Esophagus squamous epithelium (tissue), 4 donors: Measurements from ENCODE around the gene UBTD1.

Experiments
- POLR2A ChIP-seq, 4 donors: fragments of 450-650 bp; IDR thresholded peaks; one replicate each; pipeline ENCODE4 v1.6.1; 2017; ENCODE audit warnings: antibody characterized with exemption in 4 of 4, mild to moderate bottlenecking in 4 of 4, moderate library complexity in 3 of 4
- TF ChIP-seq, protein P1 (sequence below), 6 experiments: fragments of 450-650 bp in 4 of 6; fragments of 200-600 bp in 2 of 6; sonication (generic) in 2 of 6; IDR thresholded peaks; one replicate each; pipeline ENCODE4 v1.5.1; 2016 to 2019; ENCODE audit warnings: antibody characterized with exemption in 6 of 6, mild to moderate bottlenecking in 4 of 6, moderate library complexity in 4 of 6

- TF ChIP-seq POLR2A (IDR thresholded peaks at IDR 0.05): no peak
- TF ChIP-seq, protein P1, sequence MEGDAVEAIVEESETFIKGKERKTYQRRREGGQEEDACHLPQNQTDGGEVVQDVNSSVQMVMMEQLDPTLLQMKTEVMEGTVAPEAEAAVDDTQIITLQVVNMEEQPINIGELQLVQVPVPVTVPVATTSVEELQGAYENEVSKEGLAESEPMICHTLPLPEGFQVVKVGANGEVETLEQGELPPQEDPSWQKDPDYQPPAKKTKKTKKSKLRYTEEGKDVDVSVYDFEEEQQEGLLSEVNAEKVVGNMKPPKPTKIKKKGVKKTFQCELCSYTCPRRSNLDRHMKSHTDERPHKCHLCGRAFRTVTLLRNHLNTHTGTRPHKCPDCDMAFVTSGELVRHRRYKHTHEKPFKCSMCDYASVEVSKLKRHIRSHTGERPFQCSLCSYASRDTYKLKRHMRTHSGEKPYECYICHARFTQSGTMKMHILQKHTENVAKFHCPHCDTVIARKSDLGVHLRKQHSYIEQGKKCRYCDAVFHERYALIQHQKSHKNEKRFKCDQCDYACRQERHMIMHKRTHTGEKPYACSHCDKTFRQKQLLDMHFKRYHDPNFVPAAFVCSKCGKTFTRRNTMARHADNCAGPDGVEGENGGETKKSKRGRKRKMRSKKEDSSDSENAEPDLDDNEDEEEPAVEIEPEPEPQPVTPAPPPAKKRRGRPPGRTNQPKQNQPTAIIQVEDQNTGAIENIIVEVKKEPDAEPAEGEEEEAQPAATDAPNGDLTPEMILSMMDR (IDR thresholded peaks at IDR 0.05): no peak
Measured at GRCh38 chr10:97483921-97484320, 14.8 kb upstream of the UBTD1 start.
